HL-60 (cell line): Measurements from ENCODE around the gene MMP24.

Source experiments
- DNase-seq, 2 experiments: peaks; one replicate each; pipeline ENCODE4 v3.0.0-alpha.2; 2010 to 2020; ENCODE audit warnings: low read depth in 1 of 2, low spot score in 1 of 2
- H3K27ac ChIP-seq: fragments of 250-450 bp; sonication (Bioruptor Pico); replicated peaks from 2 replicates; pipeline ENCODE4 v1.5.1; 2020; ENCODE audit warnings: mild to moderate bottlenecking, moderate library complexity
- H3K27me3 ChIP-seq: fragments of 250-450 bp; sonication (Bioruptor Pico); 2 replicates; pipeline ENCODE4 v1.5.1; 2021; ENCODE audit warnings: mild to moderate bottlenecking, moderate library complexity; ENCODE audit not compliant: insufficient read depth, poor library complexity, severe bottlenecking
- H3K4me3 ChIP-seq: replicated peaks from 2 replicates; pipeline ENCODE4 v1.5.1; 2011; ENCODE audit warnings: mild to moderate bottlenecking, control low read depth, low read length; ENCODE audit not compliant: insufficient read depth
- CTCF ChIP-seq: IDR thresholded peaks from one replicate; pipeline ENCODE4 v1.5.1; 2011; ENCODE audit warnings: low read length, control low read depth, inconsistent platforms; ENCODE audit not compliant: insufficient read depth
- GABPA ChIP-seq: IDR thresholded peaks from 2 replicates; pipeline ENCODE4 v1.6.1; 2012; ENCODE audit warnings: low read depth
- POLR2AphosphoS5 ChIP-seq: IDR thresholded peaks from 2 replicates; pipeline ENCODE4 v1.6.1; 2012; ENCODE audit warnings: low read depth
- REST ChIP-seq: IDR thresholded peaks from 2 replicates; pipeline ENCODE4 v1.6.1; 2012; ENCODE audit warnings: low read depth; ENCODE audit not compliant: insufficient replicate concordance
- SPI1 ChIP-seq: IDR thresholded peaks from 2 replicates; pipeline ENCODE4 v1.6.1; 2012; ENCODE audit warnings: low read depth, mild to moderate bottlenecking, borderline replicate concordance

MMP24 gene

GRCh38 chr20:35284267-35284991 lies 57.9 kb downstream of the MMP24 start, which contains the start of gene EIF6:
Gene EIF6, minus strand, starts transcription at chr20:35284772. Its CDS starts 285 bp downstream, at chr20:35284487.
- TF ChIP-seq POLR2AphosphoS5 = peak; percentile 65
- peak; percentile 92 for TF ChIP-seq GABPA
- peak; percentile 70 for TF ChIP-seq SPI1
- TF ChIP-seq CTCF = no peak
- peak; percentile 35 for TF ChIP-seq REST
- Histone ChIP-seq H3K27me3 (no peaks in the 10 kb centered on the region), H3K27ac (peak within 1 kb of the TSS; percentile 82), H3K4me3 (peak within 1 kb of the TSS; percentile 94)
- peak; percentile 87 to 98 for DNase-seq

- no peak for DNase-seq
- TF ChIP-seq REST = no peak
- H3K27ac ChIP-seq = peak overlapping the region; percentile 82
- H3K27me3 ChIP-seq = no peaks in the 10 kb centered on the region
- H3K4me3 ChIP-seq = peak overlapping the region; percentile 94
Observed at GRCh38 chr20:35284992-35285805, 58.7 kb downstream of the MMP24 start.

GRCh38 chr20:35285806-35286076 lies 59.3 kb downstream of the MMP24 start:
- Histone ChIP-seq H3K27me3 (no peaks in the 10 kb centered on the region), H3K27ac (no peak overlapping the region), H3K4me3 (no peak overlapping the region)
- DNase-seq = no peak
- TF ChIP-seq POLR2AphosphoS5 (no peak), SPI1 (no peak), CTCF (no peak), REST (no peak), GABPA (no peak)
